H1 (cell line): ENCODE data around the gene ARHGAP15. TPM values are rescaled to one million over a fixed set of nuclear protein-coding genes. Genes with fewer than 3 reads are reported as not detected.

Source experiments
- CTCF ChIA-PET: fragments of 300-600 bp; sonication (Branson Sonifier 250); formaldehyde crosslinking; loops from one replicate; lab custom pipeline; 2021; ENCODE audit not compliant: partially characterized antibody; lab: Charles Lee
- POLR2A ChIA-PET: fragments of 300-600 bp; sonication (Branson Sonifier 250); formaldehyde crosslinking; loops from one replicate; lab custom pipeline; 2021; ENCODE audit warnings: inconsistent platforms; ENCODE audit not compliant: partially characterized antibody; lab: Charles Lee
- DNase-seq, 2 experiments: peaks; one replicate each; pipeline versions ENCODE4 v3.0.0 to v3.0.0-alpha.2; 2010 to 2022; ENCODE audit warnings: low spot score in 2 of 2, low read depth in 1 of 2, mixed read lengths in 1 of 2
- FAIRE-seq: peaks from 2 replicates; lab custom pipeline; 2011; peaks lifted over from hg19 to GRCh38; lab: Jason Lieb, UNC
- H2AFZ ChIP-seq: 2 replicates; pipeline ENCODE4 v1.8.1; 2012; ENCODE audit warnings: low read length, inconsistent platforms
- H2AK5ac ChIP-seq: 2 replicates; pipeline ENCODE4 v1.6.1; 2013; ENCODE audit warnings: low read depth, low read length
- H2BK120ac ChIP-seq: replicated peaks from 2 replicates; pipeline ENCODE3; 2013; ENCODE audit warnings: low read depth, low read length, inconsistent platforms
- H2BK12ac ChIP-seq: 2 replicates; pipeline ENCODE4 v1.6.1; 2013; ENCODE audit warnings: low read depth, low read length
- H2BK15ac ChIP-seq: 2 replicates; pipeline ENCODE4 v1.6.1; 2013; ENCODE audit warnings: low read length
- H2BK20ac ChIP-seq: 2 replicates; pipeline ENCODE4 v1.6.1; 2013; ENCODE audit warnings: low read length
- H2BK5ac ChIP-seq: 2 replicates; pipeline ENCODE4 v1.6.1; 2013; ENCODE audit warnings: low read depth, low read length
- H3K14ac ChIP-seq: 2 replicates; pipeline ENCODE4 v1.6.1; 2013; ENCODE audit warnings: inconsistent platforms; ENCODE audit not compliant: insufficient read length
- H3K18ac ChIP-seq: 2 replicates; pipeline ENCODE4 v1.6.1; 2013; ENCODE audit warnings: low read length; ENCODE audit errors: extremely low read depth
- H3K23ac ChIP-seq: 2 replicates; pipeline ENCODE4 v1.6.1; 2013; ENCODE audit warnings: inconsistent platforms; ENCODE audit not compliant: insufficient read length
- H3K23me2 ChIP-seq: 2 replicates; pipeline ENCODE4 v1.6.1; 2013; ENCODE audit warnings: low read depth, low read length
- H3K27ac ChIP-seq: 2 replicates; pipeline ENCODE4 v1.6.1; 2011; ENCODE audit warnings: low read depth, low read length, inconsistent platforms
- H3K27me3 ChIP-seq, 4 experiments: replicated peaks in 1 of 4; 1 replicate in 1 of 4; 2 replicates in 3 of 4; pipeline versions ENCODE4 v1.6.1 to v1.8.1; 2011 to 2013; ENCODE audit warnings: low read length in 3 of 4, mild to moderate bottlenecking in 3 of 4, inconsistent platforms in 2 of 4, mixed read lengths in 2 of 4, moderate library complexity in 1 of 4; ENCODE audit not compliant: control insufficient read depth in 3 of 4, insufficient read depth in 3 of 4; ENCODE audit errors: extremely low read depth in 1 of 4
- H3K36me3 ChIP-seq, 4 experiments: 2 replicates each; pipeline versions ENCODE4 v1.6.1 to v1.8.1; 2011 to 2013; ENCODE audit warnings: mild to moderate bottlenecking in 4 of 4, low read length in 3 of 4, moderate library complexity in 2 of 4, control low read depth in 1 of 4, inconsistent platforms in 1 of 4; ENCODE audit not compliant: insufficient read depth in 4 of 4, control insufficient read depth in 2 of 4
- H3K4ac ChIP-seq: replicated peaks from 2 replicates; pipeline ENCODE3; 2013; ENCODE audit warnings: low read length, low read depth, mixed read lengths, inconsistent platforms; ENCODE audit not compliant: insufficient read length
- H3K4me1 ChIP-seq, 4 experiments: replicated peaks in 1 of 4; 1 replicate in 1 of 4; 2 replicates in 3 of 4; pipeline versions ENCODE4 v1.6.1 to v1.8.1; 2011 to 2013; ENCODE audit warnings: low read length in 3 of 4, inconsistent platforms in 2 of 4, mixed read lengths in 1 of 4; ENCODE audit not compliant: insufficient read depth in 4 of 4, control insufficient read depth in 3 of 4
- H3K4me2 ChIP-seq, 2 experiments: 2 replicates each; pipeline versions ENCODE4 v1.6.1 to v1.8.1; 2011 to 2013; ENCODE audit warnings: low read depth in 2 of 2, low read length in 2 of 2, control low read depth in 1 of 2, inconsistent platforms in 1 of 2, mild to moderate bottlenecking in 1 of 2; ENCODE audit not compliant: insufficient read depth in 1 of 2
- H3K4me3 ChIP-seq, 4 experiments: fragments of 200-600, 300-600 bp in 1 of 4; sonication (generic), shearing (Covaris generic), sonication (Bioruptor Twin) in 1 of 4; 2 replicates each; pipeline versions ENCODE4 v1.5.1 to v1.8.1; 2011 to 2016; ENCODE audit warnings: low read length in 4 of 4, low read depth in 3 of 4, control low read depth in 2 of 4, inconsistent platforms in 2 of 4, mild to moderate bottlenecking in 2 of 4, mixed read lengths in 1 of 4, moderate library complexity in 1 of 4; ENCODE audit not compliant: insufficient read depth in 2 of 4; ENCODE audit errors: extremely low read depth in 1 of 4
- H3K56ac ChIP-seq: replicated peaks from 2 replicates; pipeline ENCODE3; 2013; ENCODE audit warnings: low read depth, mild to moderate bottlenecking, mixed read lengths, low read length, inconsistent platforms; ENCODE audit not compliant: insufficient read length
- H3K79me1 ChIP-seq: 2 replicates; pipeline ENCODE4 v1.6.1; 2013; ENCODE audit warnings: low read depth, low read length, control low read depth
- H3K79me2 ChIP-seq, 2 experiments: 2 replicates each; pipeline versions ENCODE4 v1.6.1 to v1.8.1; 2012 to 2013; ENCODE audit warnings: low read length in 2 of 2, mild to moderate bottlenecking in 2 of 2, inconsistent platforms in 1 of 2; ENCODE audit not compliant: insufficient read depth in 2 of 2, control insufficient read depth in 1 of 2
- H3K9ac ChIP-seq, 4 experiments: replicated peaks in 1 of 4; 1 replicate in 1 of 4; 2 replicates in 3 of 4; pipeline versions ENCODE4 v1.6.1 to v1.8.1; 2011 to 2013; ENCODE audit warnings: low read depth in 3 of 4, low read length in 3 of 4, control low read depth in 2 of 4, mild to moderate bottlenecking in 2 of 4, moderate library complexity in 2 of 4, inconsistent platforms in 1 of 4; ENCODE audit errors: extremely low read depth in 1 of 4
- H3K9me3 ChIP-seq, 2 experiments: 2 replicates each; pipeline versions ENCODE4 v1.6.1 to v1.8.1; 2012 to 2013; ENCODE audit warnings: mild to moderate bottlenecking in 2 of 2, moderate library complexity in 2 of 2, control low read depth in 1 of 2, inconsistent platforms in 1 of 2, low read depth in 1 of 2, low read length in 1 of 2, mixed read lengths in 1 of 2; ENCODE audit not compliant: insufficient read depth in 2 of 2
- H4K20me1 ChIP-seq, 2 experiments: replicated peaks in 1 of 2; 2 replicates each; pipeline versions ENCODE3 to v1.8.1; 2011 to 2013; ENCODE audit warnings: inconsistent platforms in 2 of 2, low read length in 2 of 2, mild to moderate bottlenecking in 1 of 2; ENCODE audit not compliant: insufficient read depth in 2 of 2, control insufficient read depth in 1 of 2
- H4K5ac ChIP-seq: 2 replicates; pipeline ENCODE4 v1.6.1; 2013; ENCODE audit warnings: low read length, low read depth, mixed read lengths, inconsistent platforms; ENCODE audit not compliant: insufficient read length
- H4K8ac ChIP-seq: 2 replicates; pipeline ENCODE4 v1.8.0; 2013; ENCODE audit warnings: mild to moderate bottlenecking, moderate library complexity, low read length, inconsistent platforms; ENCODE audit not compliant: insufficient read depth; ENCODE audit errors: extremely low read depth
- H4K91ac ChIP-seq: replicated peaks from 2 replicates; pipeline ENCODE3; 2013; ENCODE audit warnings: low read length, mixed read lengths, inconsistent platforms; ENCODE audit not compliant: insufficient read length
- CHD2 ChIP-seq: IDR thresholded peaks from 2 replicates; pipeline ENCODE4 v1.6.1; 2012; ENCODE audit warnings: low read length, improper control_type of control experiment
- CTCF ChIP-seq, 3 experiments: IDR thresholded peaks; 1 replicate in 2 of 3; 2 replicates in 1 of 3; pipeline versions ENCODE4 v1.5.1 to v1.6.1; 2011; ENCODE audit warnings: low read length in 3 of 3, mild to moderate bottlenecking in 3 of 3, inconsistent platforms in 2 of 3, low read depth in 1 of 3, moderate library complexity in 1 of 3; ENCODE audit not compliant: insufficient read depth in 1 of 3; ENCODE audit errors: control extremely low read depth in 1 of 3
- HDAC2 ChIP-seq, 2 experiments: fragments of 300-600 bp in 1 of 2; sonication (generic) in 1 of 2; IDR thresholded peaks; 2 replicates each; pipeline ENCODE4 v1.6.1; 2011 to 2012; ENCODE audit warnings: low read depth in 2 of 2, low read length in 2 of 2, mild to moderate bottlenecking in 2 of 2, moderate library complexity in 2 of 2, borderline replicate concordance in 1 of 2, inconsistent platforms in 1 of 2
- MAFK ChIP-seq: IDR thresholded peaks from 2 replicates; pipeline ENCODE4 v1.6.1; 2012; ENCODE audit warnings: low read depth, mild to moderate bottlenecking, improper control_type of control experiment, low read length
- RAD21 ChIP-seq, 2 experiments: IDR thresholded peaks in 1 of 2; conservative IDR thresholded peaks in 1 of 2; 2 replicates each; pipeline ENCODE4 v1.6.1; 2011; ENCODE audit warnings: low read depth in 2 of 2, low read length in 2 of 2, improper control_type of control experiment in 1 of 2, inconsistent platforms in 1 of 2, mild to moderate bottlenecking in 1 of 2, moderate library complexity in 1 of 2
- SP2 ChIP-seq: IDR thresholded peaks from 2 replicates; pipeline ENCODE4 v1.6.1; 2012; ENCODE audit warnings: mild to moderate bottlenecking, low read length, inconsistent platforms
- SUZ12 ChIP-seq: fragments of 200-600 bp; sonication (generic); IDR thresholded peaks from 2 replicates; pipeline ENCODE4 v1.6.1; 2012; ENCODE audit warnings: mild to moderate bottlenecking, inconsistent platforms, low read length, moderate library complexity, mixed read lengths
- ZNF274 ChIP-seq: IDR thresholded peaks from 2 replicates; pipeline ENCODE4 v1.7.0; 2012; ENCODE audit warnings: low read length, borderline replicate concordance; ENCODE audit errors: extremely low read depth
- WGBS, 2 experiments: shearing (Covaris generic) in 1 of 2; methylation state at CpG; one replicate each; pipeline versions ENCODE4 v1.1.6 to v1.1.7; 2013 to 2015; ENCODE audit warnings: low lambda C conversion rate in 2 of 2, mixed read lengths in 2 of 2, inconsistent platforms in 1 of 2, low coverage in 1 of 2, missing lambda C conversion rate in 1 of 2; ENCODE audit not compliant: insufficient replicate concordance in 2 of 2, insufficient coverage in 1 of 2, insufficient read length in 1 of 2; ENCODE audit errors: extremely low coverage in 1 of 2, missing lambda C conversion rate in 1 of 2; 5-methylcytosine and 5-hydroxymethylcytosine counted together
- polyA plus RNA-seq, 7 experiments: library from polyadenylated mRNA; depleted of rRNA in 3 of 7; stranded (reverse) in 5 of 7; unstranded in 2 of 7; fragments of >200 nt in 5 of 7; fragments of 200-250 nt in 2 of 7; gene quantifications; 1 replicate in 5 of 7; 2 replicates in 1 of 7; 4 replicates in 1 of 7; pipeline versions ENCODE4 v1.2.1 to v1.2.3, GENCODE V29; 2011 to 2013; ENCODE audit warnings: missing spikeins in 2 of 7, mixed read lengths in 2 of 7
- total RNA-seq: library from RNA; stranded (reverse); fragmentation: NEBNext Ultra II Directional; extraction: Animal tissue kit (Norgen Biotek cat#: 25700); gene quantifications from 2 replicates; pipeline ENCODE4 v1.2.1, GENCODE V29; 2021

Gene ARHGAP15
- total and polyA plus RNA-seq, 2 of the 8 experiments (the other 6 are each of a cell fraction or from before 2014, with no cell fraction given) = not detected

DNA sequence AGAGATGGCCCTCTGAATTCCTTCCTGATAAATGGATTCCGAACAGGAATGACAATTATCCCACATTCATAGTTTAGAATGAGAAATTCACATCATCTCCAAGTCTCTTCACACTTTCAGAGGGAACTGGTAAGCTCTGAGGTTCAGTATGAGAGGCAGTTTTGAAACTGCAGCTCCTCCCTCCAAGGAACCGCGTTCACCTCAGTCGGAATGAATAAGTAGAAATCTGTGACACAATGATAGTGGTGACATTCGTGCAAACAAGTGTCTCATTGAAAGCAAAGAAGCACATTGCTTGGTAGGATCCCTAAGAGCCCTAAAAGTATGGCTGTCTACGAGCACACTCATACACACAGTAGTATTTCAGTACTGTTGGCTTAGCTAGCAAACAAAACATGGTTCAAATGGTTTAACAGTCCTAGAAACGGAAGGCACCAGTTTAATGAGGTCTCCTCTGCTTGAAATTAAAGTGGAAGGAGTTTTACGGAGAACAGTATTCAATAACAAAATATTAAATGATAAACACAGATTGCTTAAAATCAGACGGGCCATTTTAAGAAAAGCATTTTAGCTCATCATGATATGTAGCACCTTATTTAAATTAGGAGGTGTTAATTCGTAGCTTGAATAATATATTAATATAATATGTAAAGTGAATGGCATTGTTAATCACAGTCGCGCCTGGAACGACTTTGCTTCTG lies 225.0 kb downstream of the ARHGAP15 start:
- Histone ChIP-seq H2BK15ac (no peak overlapping the region; the same call in 1 of the 2 replicates), H3K4ac (no peak overlapping the region), H4K20me1 (no peaks in the 10 kb centered on the region), H3K4me2 (no peak overlapping the region), H3K36me3 (no peaks in the 10 kb centered on the region), H3K9ac (no peak overlapping the region), H3K4me1 (no peaks in the 10 kb centered on the region), H2BK12ac (no peak overlapping the region; the same call in 1 of the 2 replicates), H3K79me2 (no peaks in the 10 kb centered on the region), H3K23me2 (no peaks in the 10 kb centered on the region), H4K5ac (no peak overlapping the region), H3K23ac (no peak overlapping the region), H3K27me3 (no peaks in the 10 kb centered on the region), H2BK5ac (0 out of 2 replicates have a peak overlapping the region, but pooled peaks have one; percentile 25), H3K18ac (no peak overlapping the region), H4K91ac (no peak overlapping the region), H3K4me3 (no peak overlapping the region), H3K56ac (no peak overlapping the region), H4K8ac (no peak overlapping the region), H3K9me3 (no peaks in the 10 kb centered on the region), H3K27ac (no peak overlapping the region), H3K14ac (no peak overlapping the region), H2BK20ac (no peak overlapping the region; the same call in 1 of the 2 replicates), H2AFZ (0 out of 2 replicates have a peak overlapping the region, but pooled peaks have one; percentile 57), H2BK120ac (no peak overlapping the region), H2AK5ac (no peak overlapping the region), H3K79me1 (no peaks in the 10 kb centered on the region)
- no peak for FAIRE-seq
- ChIA-PET POLR2A (no interaction called here), CTCF (interaction anchor here (1.0 kb wide), 1 partner anchor 9 kb away, joined by 3 read pairs; no protein-coding TSS in a partner anchor)
- 96% methylated on average over 13 of the region's 13 CpGs; no CpG with 5 or more reads in 1 of the 2 experiments for WGBS, 2 experiments
- DNase-seq = no peak
- TF ChIP-seq RAD21 (IDR thresholded peaks at IDR 0.05 in 1 of 2, conservative IDR thresholded peaks at IDR 0.05 in 1 of 2; ENCODE audit: low read depth in 2 of 2, low read length in 2 of 2) (no peak), SUZ12 (no peak), ZNF274 (no peak), HDAC2 (IDR thresholded peaks at IDR 0.05; ENCODE audit: borderline replicate concordance in 1 of 2, low read depth in 2 of 2, low read length in 2 of 2) (no peak), CHD2 (no peak), SP2 (no peak), CTCF (IDR thresholded peaks at IDR 0.05; ENCODE audit: control extremely low read depth in 1 of 3, insufficient read depth in 1 of 3, low read depth in 1 of 3, low read length in 3 of 3) (no peak), MAFK (no peak)
